ENCODE results near the gene PHYHD1.

PHYHD1 gene

DNA sequence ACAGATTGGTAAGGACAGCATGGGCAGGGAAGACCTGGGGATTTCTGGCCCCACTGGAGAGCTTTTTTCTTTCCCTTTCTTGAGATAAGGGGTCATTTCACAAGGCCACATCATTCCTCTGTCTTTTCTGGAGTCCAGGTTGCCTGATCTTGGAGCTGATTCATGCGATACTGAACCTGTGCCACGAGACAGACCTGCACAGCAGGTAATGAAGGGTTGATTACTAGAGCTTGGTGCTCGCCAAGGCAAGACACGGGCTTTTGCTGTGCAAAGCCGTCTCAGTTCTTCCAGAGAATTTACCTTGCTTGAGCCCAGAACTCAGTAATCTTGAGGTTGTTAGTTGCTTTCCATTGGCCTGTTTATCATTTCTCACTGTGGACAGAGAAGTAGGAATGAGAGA is 65.9 kb downstream of the PHYHD1 start:
- DNase-seq = no peak

DNA sequence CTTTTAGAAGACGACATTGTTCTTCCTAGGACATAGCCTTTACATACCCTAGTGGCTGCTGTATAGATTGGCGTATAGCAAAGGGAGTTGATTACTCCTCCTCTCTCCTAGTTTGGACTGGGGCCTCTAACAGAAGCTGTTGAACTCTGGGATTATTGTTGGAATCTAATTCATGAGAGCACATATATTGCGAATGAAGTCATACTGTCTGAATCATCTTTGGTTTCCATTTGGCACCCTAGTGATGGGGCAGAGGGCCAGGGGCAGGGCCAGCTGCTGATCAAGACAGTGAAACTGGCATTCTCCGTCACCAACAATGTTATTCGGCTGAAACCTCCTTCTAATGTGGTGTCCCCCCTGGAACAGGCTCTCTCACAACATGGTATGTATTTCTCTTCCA is 67.0 kb downstream of the PHYHD1 start:
- DNase-seq = peak; percentile 80

All from femur (tissue), 1 donor.